ENCODE measurements around the gene TBC1D10A.

TBC1D10A gene

DNA sequence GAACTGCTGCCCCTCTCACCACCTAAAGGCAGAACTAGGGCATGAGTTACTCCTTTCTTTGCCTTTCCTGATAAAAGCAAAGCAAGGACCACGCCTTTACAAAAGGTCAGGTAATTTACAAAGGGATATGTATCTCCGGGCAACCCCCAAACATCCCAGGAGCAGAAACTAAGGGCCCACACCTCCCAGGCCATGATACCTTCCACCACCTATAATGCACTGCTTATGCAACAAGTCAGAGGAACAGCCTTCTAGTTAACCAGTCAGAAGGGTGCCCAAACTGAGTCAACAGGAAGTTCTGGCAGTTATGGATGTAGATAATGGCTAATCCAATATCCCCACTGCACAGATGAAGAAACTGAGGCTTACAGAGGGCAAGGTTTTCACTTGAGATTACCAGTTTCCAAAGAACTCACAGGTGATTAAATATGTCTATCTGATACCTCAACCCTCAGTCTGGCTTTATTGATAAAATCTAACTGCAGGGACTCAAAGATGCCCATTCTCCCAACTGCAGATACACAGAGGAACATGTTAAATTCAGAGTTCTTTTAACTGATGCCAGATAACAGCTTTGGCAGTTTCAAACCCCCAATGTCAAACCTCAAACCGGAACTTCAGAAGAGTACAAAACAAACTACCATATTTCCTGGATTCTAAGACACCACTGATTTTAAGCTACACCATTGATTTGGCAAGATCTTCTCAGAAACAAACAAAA, 20.7 kb downstream of the TBC1D10A start:
- TF ChIP-seq CTCF (IDR thresholded peaks at IDR 0.05; ENCODE audit: low read depth, low read length) = no peak
- no peak for DNase-seq (ENCODE audit: extremely low read depth, low read depth)

GRCh38 chr22:30305519-30305905, 21.2 kb downstream of the TBC1D10A start:
- no peak for DNase-seq (ENCODE audit: extremely low read depth, low read depth)

GRCh38 chr22:30304495-30305244, 22.1 kb downstream of the TBC1D10A start:
- no peak for TF ChIP-seq CTCF (IDR thresholded peaks at IDR 0.05; ENCODE audit: low read depth, low read length)
- no peak for DNase-seq (ENCODE audit: extremely low read depth, low read depth)

More at GRCh38 chr22:30305519-30305905, 21.2 kb downstream of the TBC1D10A start:
- TF ChIP-seq CTCF (IDR thresholded peaks at IDR 0.05; ENCODE audit: low read depth, low read length) = no peak

GRCh38 chr22:30302810-30303138, 24.0 kb downstream of the TBC1D10A start:
- DNase-seq (ENCODE audit: extremely low read depth, low read depth) = no peak
- TF ChIP-seq CTCF (IDR thresholded peaks at IDR 0.05; ENCODE audit: low read depth, low read length) = no peak

GRCh38 chr22:30301995-30302809, 24.5 kb downstream of the TBC1D10A start:
- no peak for TF ChIP-seq CTCF (IDR thresholded peaks at IDR 0.05; ENCODE audit: low read depth, low read length)
- DNase-seq (ENCODE audit: extremely low read depth, low read depth) = peak; percentile 76

GRCh38 chr22:30299322-30299721, 27.4 kb downstream of the TBC1D10A start:
- no peak for DNase-seq (ENCODE audit: extremely low read depth, low read depth)
- no peak for TF ChIP-seq CTCF (IDR thresholded peaks at IDR 0.05; ENCODE audit: low read depth, low read length)

Data from AG09319 (cell line).